OCI-LY3 (cell line): ENCODE results near the gene TEX264.

ENCODE experiments used
- H2AFZ ChIP-seq: fragments of 200-600, 300-600 bp; shearing (Covaris generic); 2 replicates; pipeline ENCODE4 v1.6.0; 2014; ENCODE audit warnings: antibody characterized with exemption, low read depth, low read length
- H3K27ac ChIP-seq: fragments of 200-600, 300-600 bp; sonication (generic); 2 replicates; pipeline ENCODE4 v1.5.1; 2014; ENCODE audit warnings: mild to moderate bottlenecking, low read length, moderate library complexity, mixed read lengths
- H3K27me3 ChIP-seq: fragments of 200-600, 300-600 bp; sonication (generic); 2 replicates; pipeline ENCODE4 v1.6.1; 2014; ENCODE audit warnings: low read depth, low read length, mixed read lengths
- H3K36me3 ChIP-seq: fragments of 200-600, 300-600 bp; sonication (generic); replicated peaks from 2 replicates; pipeline ENCODE3; 2014; ENCODE audit warnings: low read depth, low read length, mixed read lengths
- H3K4me1 ChIP-seq: fragments of 300-600, 200-600 bp; sonication (generic); 2 replicates; pipeline ENCODE4 v1.6.1; 2014; ENCODE audit warnings: low read length, mixed read lengths
- H3K4me2 ChIP-seq: fragments of 200-600, 300-600 bp; sonication (generic); 2 replicates; pipeline ENCODE4 v1.6.1; 2014; ENCODE audit warnings: low read length, mixed read lengths
- H3K4me3 ChIP-seq: fragments of 300-600, 200-600 bp; sonication (generic); 2 replicates; pipeline ENCODE4 v1.5.1; 2014; ENCODE audit warnings: antibody characterized with exemption, mild to moderate bottlenecking, low read length, moderate library complexity
- H3K79me2 ChIP-seq: fragments of 300-600, 200-600 bp; shearing (Covaris generic); 2 replicates; pipeline ENCODE4 v1.6.1; 2014; ENCODE audit warnings: mild to moderate bottlenecking, low read length, mixed read lengths
- H3K9ac ChIP-seq: fragments of 300-600, 200-600 bp; shearing (Covaris generic); 2 replicates; pipeline ENCODE4 v1.6.0; 2014; ENCODE audit warnings: mild to moderate bottlenecking, low read length, moderate library complexity
- H3K9me3 ChIP-seq: fragments of 200-600, 300-600 bp; shearing (Covaris generic); 2 replicates; pipeline ENCODE4 v1.6.1; 2014; ENCODE audit warnings: low read length, mixed read lengths; ENCODE audit not compliant: insufficient read depth
- H4K20me1 ChIP-seq: fragments of 200-600, 300-600 bp; sonication (generic); 2 replicates; pipeline ENCODE4 v1.6.1; 2016; ENCODE audit warnings: low read length, mixed read lengths; ENCODE audit not compliant: insufficient read depth
- EZH2phosphoT487 ChIP-seq: fragments of 200-600 bp; shearing (Covaris generic); IDR thresholded peaks from 2 replicates; pipeline ENCODE4 v1.6.1; 2018; ENCODE audit warnings: antibody characterized with exemption, mixed run types, low read depth
- TF ChIP-seq, protein P1 (sequence below): fragments of 200-600, 300-600 bp; sonication (generic); IDR thresholded peaks from 2 replicates; pipeline ENCODE4 v1.5.1; 2014; ENCODE audit warnings: antibody characterized with exemption, low read length, low read depth

TEX264 gene

DNA sequence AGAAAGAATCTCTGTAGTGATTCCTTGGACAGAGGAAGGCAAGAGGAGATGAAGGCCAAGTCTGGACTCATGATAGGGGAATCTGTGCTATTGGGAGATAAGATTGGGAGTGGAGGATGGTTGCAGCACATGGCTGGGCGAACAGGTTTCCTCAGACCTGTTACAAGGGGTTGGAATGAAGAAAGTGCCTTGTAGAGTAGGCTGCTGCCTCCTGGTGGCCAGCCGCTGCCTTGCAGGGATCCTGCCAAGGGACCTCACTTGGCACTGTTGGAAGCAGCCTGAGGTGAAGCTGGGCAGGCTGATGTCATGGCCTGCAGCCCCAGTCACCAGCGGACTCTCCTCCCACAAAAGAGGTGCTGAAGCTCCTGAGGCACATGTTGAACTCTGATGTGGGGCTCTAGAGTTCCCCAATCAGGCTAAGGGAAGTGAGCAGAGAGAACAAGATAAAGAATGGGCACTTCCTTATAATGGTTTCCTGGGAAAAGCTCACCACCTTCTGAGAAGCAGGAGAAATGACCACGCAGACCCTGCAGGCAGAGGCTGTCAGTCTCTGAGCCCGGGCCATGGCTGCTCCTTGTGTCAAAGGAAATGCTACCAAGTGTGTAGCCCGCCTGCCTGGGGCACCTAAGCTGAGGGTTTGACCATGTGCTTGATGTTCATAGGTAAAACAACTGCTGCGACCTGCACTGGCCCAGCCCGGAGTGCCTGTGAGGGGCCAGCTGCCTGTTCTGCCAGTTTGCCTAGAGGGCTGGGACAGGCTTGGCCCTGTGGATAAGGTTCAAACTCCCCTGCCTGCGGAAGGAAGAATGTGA, 1.6 kb upstream of the TEX264 start:
- no peaks in the 10 kb centered on the region for H3K27me3 ChIP-seq
- H3K4me1 ChIP-seq = peaks cover 21% of the 10 kb centered on the region
- H3K79me2 ChIP-seq = peaks cover 16% of the 10 kb centered on the region
- H2AFZ ChIP-seq = no peak overlapping the region
- H3K4me2 ChIP-seq = no peak overlapping the region
- TF ChIP-seq, protein P1, sequence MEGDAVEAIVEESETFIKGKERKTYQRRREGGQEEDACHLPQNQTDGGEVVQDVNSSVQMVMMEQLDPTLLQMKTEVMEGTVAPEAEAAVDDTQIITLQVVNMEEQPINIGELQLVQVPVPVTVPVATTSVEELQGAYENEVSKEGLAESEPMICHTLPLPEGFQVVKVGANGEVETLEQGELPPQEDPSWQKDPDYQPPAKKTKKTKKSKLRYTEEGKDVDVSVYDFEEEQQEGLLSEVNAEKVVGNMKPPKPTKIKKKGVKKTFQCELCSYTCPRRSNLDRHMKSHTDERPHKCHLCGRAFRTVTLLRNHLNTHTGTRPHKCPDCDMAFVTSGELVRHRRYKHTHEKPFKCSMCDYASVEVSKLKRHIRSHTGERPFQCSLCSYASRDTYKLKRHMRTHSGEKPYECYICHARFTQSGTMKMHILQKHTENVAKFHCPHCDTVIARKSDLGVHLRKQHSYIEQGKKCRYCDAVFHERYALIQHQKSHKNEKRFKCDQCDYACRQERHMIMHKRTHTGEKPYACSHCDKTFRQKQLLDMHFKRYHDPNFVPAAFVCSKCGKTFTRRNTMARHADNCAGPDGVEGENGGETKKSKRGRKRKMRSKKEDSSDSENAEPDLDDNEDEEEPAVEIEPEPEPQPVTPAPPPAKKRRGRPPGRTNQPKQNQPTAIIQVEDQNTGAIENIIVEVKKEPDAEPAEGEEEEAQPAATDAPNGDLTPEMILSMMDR = peak; percentile 96
- TF ChIP-seq EZH2phosphoT487 = no peak
- H3K9me3 ChIP-seq = no peaks in the 10 kb centered on the region
- no peak overlapping the region for H3K27ac ChIP-seq
- H3K9ac ChIP-seq = no peak overlapping the region
- H3K4me3 ChIP-seq = no peak overlapping the region
- H3K36me3 ChIP-seq = peaks cover 9% of the 10 kb centered on the region
- no peaks in the 10 kb centered on the region for H4K20me1 ChIP-seq

- TF ChIP-seq EZH2phosphoT487 = no peak
- TF ChIP-seq, protein P1 = no peak
- Histone ChIP-seq H3K4me1 (peaks cover 21% of the 10 kb centered on the region), H3K27ac (0 out of 2 replicates have a peak overlapping the region, but pooled peaks have one; percentile 16), H4K20me1 (no peaks in the 10 kb centered on the region), H3K9ac (peak overlapping the region; percentile 94), H3K79me2 (peaks cover 16% of the 10 kb centered on the region), H3K4me2 (peak overlapping the region; percentile 86), H3K27me3 (no peaks in the 10 kb centered on the region), H3K9me3 (no peaks in the 10 kb centered on the region), H2AFZ (0 out of 2 replicates have a peak overlapping the region, but pooled peaks have one; percentile 47), H3K4me3 (peak overlapping the region; percentile 86), H3K36me3 (peaks cover 16% of the 10 kb centered on the region)
Observed at GRCh38 chr3:51670053-51670822, 814 bp upstream of the TEX264 start.

GRCh38 chr3:51671734-51672475, 853 bp downstream of the TEX264 start:
- H3K4me2 ChIP-seq = peak overlapping the region; percentile 86
- peak overlapping the region; percentile 76 for H3K27ac ChIP-seq
- no peak for TF ChIP-seq EZH2phosphoT487
- TF ChIP-seq, protein P1 = no peak
- peaks cover 21% of the 10 kb centered on the region for H3K4me1 ChIP-seq
- H3K36me3 ChIP-seq = peaks cover 19% of the 10 kb centered on the region
- H2AFZ ChIP-seq = peak overlapping the region; percentile 61
- no peaks in the 10 kb centered on the region for H3K27me3 ChIP-seq
- H4K20me1 ChIP-seq = no peaks in the 10 kb centered on the region; the same call in 1 of the 2 replicates
- H3K4me3 ChIP-seq = peak overlapping the region; percentile 86
- H3K9ac ChIP-seq = peak overlapping the region; percentile 94
- peaks cover 16% of the 10 kb centered on the region for H3K79me2 ChIP-seq
- no peaks in the 10 kb centered on the region for H3K9me3 ChIP-seq
